Measurements from ENCODE around the gene HNRNPA3. TPM values are rescaled to one million over a fixed set of nuclear protein-coding genes. Genes with fewer than 3 reads are reported as not detected.

HNRNPA3 gene
- total and polyA plus RNA-seq, 10 of the 15 experiments (the other 5 are each of a cell fraction or from before 2014, with no cell fraction given) = 40.4 to 343 (median 206) TPM

GRCh38 chr2:177169810-177170514 is 42.6 kb upstream of the HNRNPA3 start (continued):
- TF ChIP-seq, protein P1, sequence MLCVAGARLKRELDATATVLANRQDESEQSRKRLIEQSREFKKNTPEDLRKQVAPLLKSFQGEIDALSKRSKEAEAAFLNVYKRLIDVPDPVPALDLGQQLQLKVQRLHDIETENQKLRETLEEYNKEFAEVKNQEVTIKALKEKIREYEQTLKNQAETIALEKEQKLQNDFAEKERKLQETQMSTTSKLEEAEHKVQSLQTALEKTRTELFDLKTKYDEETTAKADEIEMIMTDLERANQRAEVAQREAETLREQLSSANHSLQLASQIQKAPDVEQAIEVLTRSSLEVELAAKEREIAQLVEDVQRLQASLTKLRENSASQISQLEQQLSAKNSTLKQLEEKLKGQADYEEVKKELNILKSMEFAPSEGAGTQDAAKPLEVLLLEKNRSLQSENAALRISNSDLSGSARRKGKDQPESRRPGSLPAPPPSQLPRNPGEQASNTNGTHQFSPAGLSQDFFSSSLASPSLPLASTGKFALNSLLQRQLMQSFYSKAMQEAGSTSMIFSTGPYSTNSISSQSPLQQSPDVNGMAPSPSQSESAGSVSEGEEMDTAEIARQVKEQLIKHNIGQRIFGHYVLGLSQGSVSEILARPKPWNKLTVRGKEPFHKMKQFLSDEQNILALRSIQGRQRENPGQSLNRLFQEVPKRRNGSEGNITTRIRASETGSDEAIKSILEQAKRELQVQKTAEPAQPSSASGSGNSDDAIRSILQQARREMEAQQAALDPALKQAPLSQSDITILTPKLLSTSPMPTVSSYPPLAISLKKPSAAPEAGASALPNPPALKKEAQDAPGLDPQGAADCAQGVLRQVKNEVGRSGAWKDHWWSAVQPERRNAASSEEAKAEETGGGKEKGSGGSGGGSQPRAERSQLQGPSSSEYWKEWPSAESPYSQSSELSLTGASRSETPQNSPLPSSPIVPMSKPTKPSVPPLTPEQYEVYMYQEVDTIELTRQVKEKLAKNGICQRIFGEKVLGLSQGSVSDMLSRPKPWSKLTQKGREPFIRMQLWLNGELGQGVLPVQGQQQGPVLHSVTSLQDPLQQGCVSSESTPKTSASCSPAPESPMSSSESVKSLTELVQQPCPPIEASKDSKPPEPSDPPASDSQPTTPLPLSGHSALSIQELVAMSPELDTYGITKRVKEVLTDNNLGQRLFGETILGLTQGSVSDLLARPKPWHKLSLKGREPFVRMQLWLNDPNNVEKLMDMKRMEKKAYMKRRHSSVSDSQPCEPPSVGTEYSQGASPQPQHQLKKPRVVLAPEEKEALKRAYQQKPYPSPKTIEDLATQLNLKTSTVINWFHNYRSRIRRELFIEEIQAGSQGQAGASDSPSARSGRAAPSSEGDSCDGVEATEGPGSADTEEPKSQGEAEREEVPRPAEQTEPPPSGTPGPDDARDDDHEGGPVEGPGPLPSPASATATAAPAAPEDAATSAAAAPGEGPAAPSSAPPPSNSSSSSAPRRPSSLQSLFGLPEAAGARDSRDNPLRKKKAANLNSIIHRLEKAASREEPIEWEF (IDR thresholded peaks at IDR 0.05; ENCODE audit: insufficient replicate concordance, low read depth, low read length) = peak; percentile 79
- TF ChIP-seq PAX5 (IDR thresholded peaks at IDR 0.05; ENCODE audit: borderline replicate concordance, low read depth, low read length) = no peak
- TF ChIP-seq CBFB (IDR thresholded peaks at IDR 0.05; ENCODE audit: low read depth) = no peak
- TF ChIP-seq, protein P2, sequence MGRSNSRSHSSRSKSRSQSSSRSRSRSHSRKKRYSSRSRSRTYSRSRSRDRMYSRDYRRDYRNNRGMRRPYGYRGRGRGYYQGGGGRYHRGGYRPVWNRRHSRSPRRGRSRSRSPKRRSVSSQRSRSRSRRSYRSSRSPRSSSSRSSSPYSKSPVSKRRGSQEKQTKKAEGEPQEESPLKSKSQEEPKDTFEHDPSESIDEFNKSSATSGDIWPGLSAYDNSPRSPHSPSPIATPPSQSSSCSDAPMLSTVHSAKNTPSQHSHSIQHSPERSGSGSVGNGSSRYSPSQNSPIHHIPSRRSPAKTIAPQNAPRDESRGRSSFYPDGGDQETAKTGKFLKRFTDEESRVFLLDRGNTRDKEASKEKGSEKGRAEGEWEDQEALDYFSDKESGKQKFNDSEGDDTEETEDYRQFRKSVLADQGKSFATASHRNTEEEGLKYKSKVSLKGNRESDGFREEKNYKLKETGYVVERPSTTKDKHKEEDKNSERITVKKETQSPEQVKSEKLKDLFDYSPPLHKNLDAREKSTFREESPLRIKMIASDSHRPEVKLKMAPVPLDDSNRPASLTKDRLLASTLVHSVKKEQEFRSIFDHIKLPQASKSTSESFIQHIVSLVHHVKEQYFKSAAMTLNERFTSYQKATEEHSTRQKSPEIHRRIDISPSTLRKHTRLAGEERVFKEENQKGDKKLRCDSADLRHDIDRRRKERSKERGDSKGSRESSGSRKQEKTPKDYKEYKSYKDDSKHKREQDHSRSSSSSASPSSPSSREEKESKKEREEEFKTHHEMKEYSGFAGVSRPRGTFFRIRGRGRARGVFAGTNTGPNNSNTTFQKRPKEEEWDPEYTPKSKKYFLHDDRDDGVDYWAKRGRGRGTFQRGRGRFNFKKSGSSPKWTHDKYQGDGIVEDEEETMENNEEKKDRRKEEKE (IDR thresholded peaks at IDR 0.05) = no peak
- TF ChIP-seq STAT3 (IDR thresholded peaks at IDR 0.05; ENCODE audit: low read depth, low read length) = no peak
- no peak for TF ChIP-seq ZNF24 (IDR thresholded peaks at IDR 0.05)
- TF ChIP-seq DPF2 (IDR thresholded peaks at IDR 0.05) = 0 out of 2 replicates have a peak, but pooled peaks have one; percentile 14
- no peak for TF ChIP-seq POLR2AphosphoS5 (IDR thresholded peaks at IDR 0.05; ENCODE audit: low read length)
- TF ChIP-seq E4F1 (IDR thresholded peaks at IDR 0.05; ENCODE audit: borderline replicate concordance, partially characterized antibody) = no peak
- no peak for TF ChIP-seq NR2C2 (IDR thresholded peaks at IDR 0.05; ENCODE audit: borderline replicate concordance, control insufficient read depth, insufficient read length, low read depth)
- TF ChIP-seq SMARCA5 (IDR thresholded peaks at IDR 0.05) = no peak
- TF ChIP-seq CHD1 (IDR thresholded peaks at IDR 0.05; ENCODE audit: low read depth, low read length) = no peak
- TF ChIP-seq HDAC2 (IDR thresholded peaks at IDR 0.05) = no peak
- TF ChIP-seq WRNIP1 (IDR thresholded peaks at IDR 0.05; ENCODE audit: borderline replicate concordance, low read depth, low read length) = no peak
- TF ChIP-seq BHLHE40 (IDR thresholded peaks at IDR 0.05; ENCODE audit: borderline replicate concordance in 1 of 2, low read depth in 2 of 2, low read length in 1 of 2) = 0 out of 4 replicates have a peak, but pooled peaks have one; percentile 15 to 34
- TF ChIP-seq, protein P3, sequence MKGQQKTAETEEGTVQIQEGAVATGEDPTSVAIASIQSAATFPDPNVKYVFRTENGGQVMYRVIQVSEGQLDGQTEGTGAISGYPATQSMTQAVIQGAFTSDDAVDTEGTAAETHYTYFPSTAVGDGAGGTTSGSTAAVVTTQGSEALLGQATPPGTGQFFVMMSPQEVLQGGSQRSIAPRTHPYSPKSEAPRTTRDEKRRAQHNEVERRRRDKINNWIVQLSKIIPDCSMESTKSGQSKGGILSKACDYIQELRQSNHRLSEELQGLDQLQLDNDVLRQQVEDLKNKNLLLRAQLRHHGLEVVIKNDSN (IDR thresholded peaks at IDR 0.05; ENCODE audit: borderline replicate concordance, extremely low read length, insufficient read depth, low read depth, low read length) = no peak
- peak; percentile 80 for TF ChIP-seq CREM (IDR thresholded peaks at IDR 0.05; ENCODE audit: low read depth)
- TF ChIP-seq TCF7 (IDR thresholded peaks at IDR 0.05; ENCODE audit: borderline replicate concordance) = peak; percentile 79; the same call in 1 of the 2 replicates
- TF ChIP-seq TARDBP (IDR thresholded peaks at IDR 0.05; ENCODE audit: borderline replicate concordance) = no peak
